GM18868 (cell line): Measurements from ENCODE around the gene DMRTB1.
"Not testable (repeated sequence)": the region's sequence is repeated elsewhere in the genome, so short reads cannot be mapped to it uniquely, and the experiment has no call there.

Experiments used
- ATAC-seq: cut with Tn5 transposase; IDR thresholded peaks from one replicate; pipeline ENCODE4 v1.9.1; 2021; ENCODE audit warnings: mild to moderate bottlenecking, moderate library complexity; ENCODE audit not compliant: unreplicated experiment

DMRTB1 gene

GRCh38 chr1:53434405-53435007 lies 24.7 kb upstream of the DMRTB1 start:
- not testable (repeated sequence) for ATAC-seq

- no peak for ATAC-seq
Measured at GRCh38 chr1:53435151-53435550, 24.0 kb upstream of the DMRTB1 start.

GRCh38 chr1:53438427-53439336 lies 20.5 kb upstream of the DMRTB1 start:
- ATAC-seq = no peak

- ATAC-seq = no peak
Measured at GRCh38 chr1:53439337-53440207, 19.6 kb upstream of the DMRTB1 start.

GRCh38 chr1:53440633-53441032 lies 18.6 kb upstream of the DMRTB1 start:
- no peak for ATAC-seq

GRCh38 chr1:53442299-53442698 lies 16.9 kb upstream of the DMRTB1 start:
- no peak for ATAC-seq

GRCh38 chr1:53446051-53446450 lies 13.1 kb upstream of the DMRTB1 start:
- ATAC-seq = no peak

- ATAC-seq = no peak
Measured at GRCh38 chr1:53447413-53447812, 11.8 kb upstream of the DMRTB1 start.

- ATAC-seq = no peak
Measured at GRCh38 chr1:53448241-53448841, 10.9 kb upstream of the DMRTB1 start.

- no peak for ATAC-seq
Measured at GRCh38 chr1:53449021-53449420, 10.2 kb upstream of the DMRTB1 start.

GRCh38 chr1:53449693-53450092 lies 9.5 kb upstream of the DMRTB1 start:
- no peak for ATAC-seq

GRCh38 chr1:53450225-53450624 lies 9.0 kb upstream of the DMRTB1 start:
- no peak for ATAC-seq

- ATAC-seq = no peak
Measured at GRCh38 chr1:53454019-53454418, 5.2 kb upstream of the DMRTB1 start.

GRCh38 chr1:53455364-53455991 lies 3.7 kb upstream of the DMRTB1 start:
- no peak for ATAC-seq

GRCh38 chr1:53458634-53459033 lies 565 bp upstream of the DMRTB1 start:
- no peak for ATAC-seq

GRCh38 chr1:53460211-53460634 lies 1.0 kb downstream of the DMRTB1 start:
- no peak for ATAC-seq

GRCh38 chr1:53460666-53461322 lies 1.6 kb downstream of the DMRTB1 start:
- ATAC-seq = no peak

GRCh38 chr1:53461323-53462044 lies 2.3 kb downstream of the DMRTB1 start:
- no peak for ATAC-seq

GRCh38 chr1:53462193-53462592 lies 3.0 kb downstream of the DMRTB1 start:
- no peak for ATAC-seq
